Measurements from ENCODE around the gene ARSA.
"Not testable (repeated sequence)": the region's sequence is repeated elsewhere in the genome, so short reads cannot be mapped to it uniquely, and the experiment has no call there.

ARSA gene

GRCh38 chr22:50670914-50671538 lies 43.1 kb upstream of the ARSA start:
- ATAC-seq (replicated peaks; ENCODE audit: extremely low read depth, poor library complexity, severe bottlenecking) (no peak), DNase-seq (ENCODE audit: low spot score in 2 of 2) (no peak)
- H3K9me3 Mint-ChIP-seq, result no peaks in the 10 kb centered on the region
- no peak overlapping the region for H3K4me3 Mint-ChIP-seq
- H3K36me3 Mint-ChIP-seq (ENCODE audit: insufficient read depth), result no peaks in the 10 kb centered on the region
- H3K27me3 Mint-ChIP-seq, result peaks cover 77% of the 10 kb centered on the region
- H3K4me1 Mint-ChIP-seq, result peaks cover 9% of the 10 kb centered on the region
- no peak overlapping the region for H3K27ac Mint-ChIP-seq (ENCODE audit: low read depth)

- Mint-ChIP-seq H3K27me3 (peaks cover 77% of the 10 kb centered on the region), H3K9me3 (no peaks in the 10 kb centered on the region), H3K36me3 (ENCODE audit: insufficient read depth) (no peaks in the 10 kb centered on the region), H3K4me1 (peaks cover 9% of the 10 kb centered on the region), H3K4me3 (no peak overlapping the region), H3K27ac (ENCODE audit: low read depth) (no peak overlapping the region)
- DNase-seq (ENCODE audit: low spot score in 2 of 2), result no peak
- no peak for ATAC-seq (replicated peaks; ENCODE audit: extremely low read depth, poor library complexity, severe bottlenecking)
Measured at GRCh38 chr22:50670513-50670912, 42.6 kb upstream of the ARSA start.

- H3K36me3 Mint-ChIP-seq (ENCODE audit: insufficient read depth), result no peaks in the 10 kb centered on the region
- no peaks in the 10 kb centered on the region for H3K9me3 Mint-ChIP-seq
- no peak overlapping the region for H3K27ac Mint-ChIP-seq (ENCODE audit: low read depth)
- peaks cover 61% of the 10 kb centered on the region for H3K27me3 Mint-ChIP-seq
- DNase-seq (ENCODE audit: low spot score in 2 of 2) (no peak), ATAC-seq (replicated peaks; ENCODE audit: extremely low read depth, poor library complexity, severe bottlenecking) (no peak)
- no peak overlapping the region for H3K4me3 Mint-ChIP-seq
- H3K4me1 Mint-ChIP-seq, result no peaks in the 10 kb centered on the region
Measured at GRCh38 chr22:50665738-50666137, 37.8 kb upstream of the ARSA start.

- no peak for ATAC-seq (replicated peaks; ENCODE audit: extremely low read depth, poor library complexity, severe bottlenecking)
- H3K36me3 Mint-ChIP-seq (ENCODE audit: insufficient read depth), result no peaks in the 10 kb centered on the region
Measured at GRCh38 chr22:50665212-50665611, 37.3 kb upstream of the ARSA start.

GRCh38 chr22:50660306-50660705 lies 32.4 kb upstream of the ARSA start:
- H3K4me3 Mint-ChIP-seq, result no peak overlapping the region
- peaks cover 57% of the 10 kb centered on the region for H3K27me3 Mint-ChIP-seq
- H3K9me3 Mint-ChIP-seq, result no peaks in the 10 kb centered on the region
- no peak for ATAC-seq (replicated peaks; ENCODE audit: extremely low read depth, poor library complexity, severe bottlenecking)
- no peaks in the 10 kb centered on the region for H3K36me3 Mint-ChIP-seq (ENCODE audit: insufficient read depth)
- no peaks in the 10 kb centered on the region for H3K4me1 Mint-ChIP-seq
- no peak for DNase-seq (ENCODE audit: low spot score in 2 of 2)
- H3K27ac Mint-ChIP-seq (ENCODE audit: low read depth), result no peak overlapping the region

More at GRCh38 chr22:50665212-50665611, 37.3 kb upstream of the ARSA start:
- H3K27me3 Mint-ChIP-seq, result peaks cover 61% of the 10 kb centered on the region
- H3K4me1 Mint-ChIP-seq, result no peaks in the 10 kb centered on the region
- no peak for DNase-seq (ENCODE audit: low spot score in 2 of 2)
- H3K4me3 Mint-ChIP-seq, result no peak overlapping the region
- no peaks in the 10 kb centered on the region for H3K9me3 Mint-ChIP-seq
- H3K27ac Mint-ChIP-seq (ENCODE audit: low read depth), result no peak overlapping the region

GRCh38 chr22:50659711-50660110 lies 31.8 kb upstream of the ARSA start:
- not testable (repeated sequence) for H3K4me1 Mint-ChIP-seq; DNase-seq (ENCODE audit: low spot score in 2 of 2); H3K4me3 Mint-ChIP-seq; H3K9me3 Mint-ChIP-seq; H3K36me3 Mint-ChIP-seq (ENCODE audit: insufficient read depth); ATAC-seq (replicated peaks; ENCODE audit: extremely low read depth, poor library complexity, severe bottlenecking); H3K27ac Mint-ChIP-seq (ENCODE audit: low read depth)
- peaks cover 57% of the 10 kb centered on the region for H3K27me3 Mint-ChIP-seq

- no peak for DNase-seq (ENCODE audit: low spot score in 2 of 2)
- no peak for ATAC-seq (replicated peaks; ENCODE audit: extremely low read depth, poor library complexity, severe bottlenecking)
- no peaks in the 10 kb centered on the region for H3K9me3 Mint-ChIP-seq
- H3K4me3 Mint-ChIP-seq, result no peak overlapping the region
- peaks cover 74% of the 10 kb centered on the region for H3K27me3 Mint-ChIP-seq
- H3K4me1 Mint-ChIP-seq, result no peaks in the 10 kb centered on the region
- no peaks in the 10 kb centered on the region for H3K36me3 Mint-ChIP-seq (ENCODE audit: insufficient read depth)
- no peak overlapping the region for H3K27ac Mint-ChIP-seq (ENCODE audit: low read depth)
Measured at GRCh38 chr22:50657925-50658324, 30.0 kb upstream of the ARSA start.

- DNase-seq (ENCODE audit: low spot score in 2 of 2) (no peak), ATAC-seq (replicated peaks; ENCODE audit: extremely low read depth, poor library complexity, severe bottlenecking) (no peak)
- Mint-ChIP-seq H3K9me3 (no peaks in the 10 kb centered on the region), H3K27me3 (peaks cover 77% of the 10 kb centered on the region), H3K36me3 (ENCODE audit: insufficient read depth) (no peaks in the 10 kb centered on the region), H3K4me3 (no peak overlapping the region), H3K27ac (ENCODE audit: low read depth) (no peak overlapping the region), H3K4me1 (no peaks in the 10 kb centered on the region)
Measured at GRCh38 chr22:50656122-50657070, 28.4 kb upstream of the ARSA start.

- H3K9me3 Mint-ChIP-seq; H3K27ac Mint-ChIP-seq (ENCODE audit: low read depth); DNase-seq (ENCODE audit: low spot score in 2 of 2); H3K4me1 Mint-ChIP-seq; H3K4me3 Mint-ChIP-seq; H3K36me3 Mint-ChIP-seq (ENCODE audit: insufficient read depth); ATAC-seq (replicated peaks; ENCODE audit: extremely low read depth, poor library complexity, severe bottlenecking): not testable (repeated sequence)
- H3K27me3 Mint-ChIP-seq, result peaks cover 60% of the 10 kb centered on the region
Measured at GRCh38 chr22:50654664-50655063, 26.7 kb upstream of the ARSA start.

GRCh38 chr22:50653256-50653655 lies 25.3 kb upstream of the ARSA start:
- Mint-ChIP-seq H3K36me3 (ENCODE audit: insufficient read depth) (no peaks in the 10 kb centered on the region), H3K4me3 (no peak overlapping the region), H3K27me3 (peaks cover 50% of the 10 kb centered on the region), H3K27ac (ENCODE audit: low read depth) (no peak overlapping the region), H3K4me1 (no peaks in the 10 kb centered on the region), H3K9me3 (no peaks in the 10 kb centered on the region)
- ATAC-seq (replicated peaks; ENCODE audit: extremely low read depth, poor library complexity, severe bottlenecking) (no peak), DNase-seq (ENCODE audit: low spot score in 2 of 2) (no peak)

- not testable (repeated sequence) for ATAC-seq (replicated peaks; ENCODE audit: extremely low read depth, poor library complexity, severe bottlenecking); DNase-seq (ENCODE audit: low spot score in 2 of 2); H3K4me1 Mint-ChIP-seq; H3K27ac Mint-ChIP-seq (ENCODE audit: low read depth); H3K9me3 Mint-ChIP-seq; H3K4me3 Mint-ChIP-seq; H3K27me3 Mint-ChIP-seq; H3K36me3 Mint-ChIP-seq (ENCODE audit: insufficient read depth)
Measured at GRCh38 chr22:50643821-50644101, 15.8 kb upstream of the ARSA start.

GRCh38 chr22:50643021-50643820 lies 15.3 kb upstream of the ARSA start:
- DNase-seq (ENCODE audit: low spot score in 2 of 2); H3K4me3 Mint-ChIP-seq; H3K36me3 Mint-ChIP-seq (ENCODE audit: insufficient read depth); H3K27ac Mint-ChIP-seq (ENCODE audit: low read depth); ATAC-seq (replicated peaks; ENCODE audit: extremely low read depth, poor library complexity, severe bottlenecking); H3K4me1 Mint-ChIP-seq; H3K27me3 Mint-ChIP-seq; H3K9me3 Mint-ChIP-seq: not testable (repeated sequence)
